SK-N-SH (cell line): ENCODE measurements around the gene NRF1.

ENCODE experiments used
- CTCF ChIP-seq: fragments of 200-600 bp; sonication (generic); IDR thresholded peaks from 2 replicates; pipeline ENCODE4 v1.6.1; 2017; ENCODE audit warnings: antibody characterized with exemption, mild to moderate bottlenecking, moderate library complexity
- MAX ChIP-seq: IDR thresholded peaks from 2 replicates; pipeline ENCODE4 v1.4.0; 2012; ENCODE audit warnings: low read depth
- MEF2A ChIP-seq: IDR thresholded peaks from 2 replicates; pipeline ENCODE4 v1.4.0; 2012; ENCODE audit warnings: low read depth, borderline replicate concordance
- MXI1 ChIP-seq: IDR thresholded peaks from 2 replicates; pipeline ENCODE4 v1.6.1; 2012; ENCODE audit warnings: mild to moderate bottlenecking, low read depth, low read length, improper control_type of control experiment
- PBX3 ChIP-seq: IDR thresholded peaks from 2 replicates; pipeline ENCODE4; 2012
- POLR2AphosphoS5 ChIP-seq: IDR thresholded peaks from 2 replicates; pipeline ENCODE4 v1.6.1; 2012; ENCODE audit warnings: low read depth, low read length
- RCOR1 ChIP-seq: fragments of 150-350 bp; IDR thresholded peaks from 2 replicates; pipeline ENCODE4 v1.6.1; 2017; ENCODE audit warnings: antibody characterized with exemption, low read length
- REST ChIP-seq: IDR thresholded peaks from 2 replicates; pipeline ENCODE4 v1.6.1; 2012; ENCODE audit warnings: mild to moderate bottlenecking, low read depth, low read length, moderate library complexity
- SMC3 ChIP-seq: IDR thresholded peaks from 2 replicates; pipeline ENCODE4 v1.6.1; 2012; ENCODE audit warnings: low read depth, low read length, improper control_type of control experiment
- TAF1 ChIP-seq: IDR thresholded peaks from 2 replicates; pipeline ENCODE4 v1.6.1; 2012; ENCODE audit warnings: low read depth, mild to moderate bottlenecking, low read length, moderate library complexity, borderline replicate concordance

GRCh38 chr7:129785685-129786514 lies 174.4 kb downstream of the NRF1 start:
- TF ChIP-seq SMC3 (no peak), PBX3 (no peak), TAF1 (no peak), MAX (no peak), MEF2A (no peak), CTCF (no peak), RCOR1 (no peak), MXI1 (no peak), POLR2AphosphoS5 (no peak), REST (no peak)
